Breast epithelium (tissue), 4 donors: ENCODE results near the gene HKDC1. TPM values are rescaled to one million over a fixed set of nuclear protein-coding genes. Genes with fewer than 3 reads are reported as not detected.

ENCODE experiments used
- DNase-seq, 2 donors: peaks; one replicate each; pipeline ENCODE4 v3.0.0-alpha.2; 2019; ENCODE audit warnings: low spot score in 2 of 2
- H3K27ac ChIP-seq, 2 donors: fragments of 200-600 bp; sonication (generic) in 1 of 2; one replicate each; pipeline ENCODE4 v1.5.1; 2016 to 2019; ENCODE audit warnings: mild to moderate bottlenecking in 1 of 2
- H3K27me3 ChIP-seq, 2 donors: fragments of 200-600 bp; sonication (generic) in 1 of 2; one replicate each; pipeline versions ENCODE4 v1.5.1 to v1.6.0; 2017 to 2019; ENCODE audit warnings: control low read depth in 1 of 2, mild to moderate bottlenecking in 1 of 2
- H3K36me3 ChIP-seq: fragments of 200-600 bp; one replicate; pipeline ENCODE4 v1.5.1; 2019
- H3K4me1 ChIP-seq, 2 donors: fragments of 200-600 bp; sonication (generic); one replicate each; pipeline ENCODE4 v1.5.1; 2016 to 2019; ENCODE audit warnings: control low read depth in 1 of 2
- H3K4me3 ChIP-seq, 3 donors: fragments of 200-600 bp; sonication (generic); 1 replicate in 2 of 3; 2 replicates in 1 of 3; pipeline ENCODE4 v1.5.1; 2016 to 2019; ENCODE audit warnings: mild to moderate bottlenecking in 3 of 3, moderate library complexity in 2 of 3
- H3K9me3 ChIP-seq, 2 donors: fragments of 200-600 bp; sonication (generic) in 1 of 2; one replicate each; pipeline ENCODE4 v1.5.1; 2016 to 2019; ENCODE audit warnings: control low read depth in 1 of 2
- POLR2A ChIP-seq: fragments of 450-650 bp; IDR thresholded peaks from one replicate; pipeline ENCODE4 v1.6.1; 2016; ENCODE audit warnings: antibody characterized with exemption, mild to moderate bottlenecking, moderate library complexity
- POLR2AphosphoS5 ChIP-seq, 3 donors: sonication (generic); formaldehyde crosslinking; IDR thresholded peaks; one replicate each; pipeline ENCODE4 v1.6.1; 2017; ENCODE audit warnings: antibody characterized with exemption in 3 of 3
- intact Hi-C: fragments of 100-400 bp; cut with DNase I; formaldehyde crosslinking; loops from one replicate; pipeline ENCODE4 v1.15.1; 2023; ENCODE audit warnings: low total_unique reads
- total RNA-seq, 3 donors: library from RNA; depleted of rRNA; stranded (reverse); fragments of >200 nt; gene quantifications; one replicate each; pipeline ENCODE4 v1.1.0, GENCODE V29; 2016
- TF ChIP-seq, protein P1 (sequence below), 3 donors: fragments of 450-650 bp; IDR thresholded peaks; one replicate each; pipeline ENCODE4 v1.5.1; 2016 to 2017; ENCODE audit warnings: antibody characterized with exemption in 3 of 3, mild to moderate bottlenecking in 3 of 3, moderate library complexity in 3 of 3

Gene HKDC1
- total RNA-seq, 3 donors from 2014 or later: 0.15 to 2.0 TPM; not detected in 1

- intact Hi-C loops: no loop called here
- no peak overlapping the region for H3K27ac ChIP-seq
- TF ChIP-seq POLR2A: no peak
- TF ChIP-seq, protein P1, sequence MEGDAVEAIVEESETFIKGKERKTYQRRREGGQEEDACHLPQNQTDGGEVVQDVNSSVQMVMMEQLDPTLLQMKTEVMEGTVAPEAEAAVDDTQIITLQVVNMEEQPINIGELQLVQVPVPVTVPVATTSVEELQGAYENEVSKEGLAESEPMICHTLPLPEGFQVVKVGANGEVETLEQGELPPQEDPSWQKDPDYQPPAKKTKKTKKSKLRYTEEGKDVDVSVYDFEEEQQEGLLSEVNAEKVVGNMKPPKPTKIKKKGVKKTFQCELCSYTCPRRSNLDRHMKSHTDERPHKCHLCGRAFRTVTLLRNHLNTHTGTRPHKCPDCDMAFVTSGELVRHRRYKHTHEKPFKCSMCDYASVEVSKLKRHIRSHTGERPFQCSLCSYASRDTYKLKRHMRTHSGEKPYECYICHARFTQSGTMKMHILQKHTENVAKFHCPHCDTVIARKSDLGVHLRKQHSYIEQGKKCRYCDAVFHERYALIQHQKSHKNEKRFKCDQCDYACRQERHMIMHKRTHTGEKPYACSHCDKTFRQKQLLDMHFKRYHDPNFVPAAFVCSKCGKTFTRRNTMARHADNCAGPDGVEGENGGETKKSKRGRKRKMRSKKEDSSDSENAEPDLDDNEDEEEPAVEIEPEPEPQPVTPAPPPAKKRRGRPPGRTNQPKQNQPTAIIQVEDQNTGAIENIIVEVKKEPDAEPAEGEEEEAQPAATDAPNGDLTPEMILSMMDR (IDR thresholded peaks at IDR 0.05): no peak
- no peak for TF ChIP-seq POLR2AphosphoS5 (IDR thresholded peaks at IDR 0.05)
These were observed 22.7 kb downstream of the HKDC1 start for GRCh38 chr10:69242852-69243212.

DNA sequence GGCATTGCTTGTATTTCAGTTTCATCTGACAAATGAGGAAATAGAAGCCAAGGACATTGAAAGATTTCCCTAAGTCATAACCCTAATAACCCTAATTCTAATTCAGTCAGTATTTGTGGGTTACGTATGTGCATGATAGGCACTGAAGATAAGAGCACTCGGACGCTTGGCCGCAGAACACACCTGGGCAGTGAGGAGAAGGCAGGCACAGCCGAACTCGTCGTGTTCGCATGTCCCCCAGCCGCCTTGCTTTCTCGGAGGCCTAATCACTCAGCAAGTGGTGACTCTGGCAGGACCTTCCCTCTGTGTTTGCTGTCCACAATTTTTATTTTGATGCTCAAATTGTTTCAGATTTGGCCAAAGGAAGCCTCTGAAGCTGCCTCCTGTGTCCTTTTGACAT lies 23.7 kb downstream of the HKDC1 start:
- Histone ChIP-seq H3K4me3 (no peak overlapping the region), H3K9me3 (no peaks in the 10 kb centered on the region), H3K27me3 (no peaks in the 10 kb centered on the region), H3K36me3 (no peaks in the 10 kb centered on the region), H3K4me1 (no peaks in the 10 kb centered on the region), H3K27ac (no peak overlapping the region)
- no peak for TF ChIP-seq POLR2A
- no peak for TF ChIP-seq POLR2AphosphoS5 (IDR thresholded peaks at IDR 0.05)
- TF ChIP-seq, protein P1 (IDR thresholded peaks at IDR 0.05): no peak
- DNase-seq: no peak
- intact Hi-C loops: no loop called here

More at GRCh38 chr10:69242852-69243212, 22.7 kb downstream of the HKDC1 start:
- no peaks in the 10 kb centered on the region for H3K36me3 ChIP-seq
- no peak for DNase-seq
- no peaks in the 10 kb centered on the region for H3K9me3 ChIP-seq
- H3K27me3 ChIP-seq: no peaks in the 10 kb centered on the region
- no peak overlapping the region for H3K4me3 ChIP-seq
- H3K4me1 ChIP-seq: no peaks in the 10 kb centered on the region

DNA sequence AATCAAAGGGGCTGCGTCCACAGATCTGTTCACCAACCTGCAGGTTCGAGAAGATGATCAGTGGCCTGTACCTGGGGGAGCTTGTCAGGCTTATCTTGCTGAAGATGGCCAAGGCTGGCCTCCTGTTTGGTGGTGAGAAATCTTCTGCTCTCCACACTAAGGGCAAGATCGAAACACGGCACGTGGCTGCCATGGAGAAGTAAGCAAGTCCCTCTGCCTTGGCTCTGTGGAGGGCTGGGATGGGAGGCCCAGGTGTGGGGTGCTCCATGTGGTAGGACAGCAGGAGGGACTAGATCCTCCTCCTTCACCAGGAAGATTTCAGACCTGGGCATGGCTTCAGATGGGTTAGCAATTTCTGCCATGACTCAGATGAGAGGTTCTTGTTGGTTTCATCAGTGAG lies 25.9 kb downstream of the HKDC1 start:
- H3K27ac ChIP-seq: no peak overlapping the region
- no peak for DNase-seq
- intact Hi-C loops: no loop called here
- H3K4me1 ChIP-seq: no peaks in the 10 kb centered on the region
- TF ChIP-seq POLR2A (no peak), POLR2AphosphoS5 (IDR thresholded peaks at IDR 0.05) (no peak)
- TF ChIP-seq, protein P1 (IDR thresholded peaks at IDR 0.05): no peak
- H3K4me3 ChIP-seq: no peak overlapping the region
- no peaks in the 10 kb centered on the region for H3K9me3 ChIP-seq
- no peaks in the 10 kb centered on the region for H3K36me3 ChIP-seq
- no peaks in the 10 kb centered on the region for H3K27me3 ChIP-seq

GRCh38 chr10:69246581-69247312 lies 26.6 kb downstream of the HKDC1 start:
- TF ChIP-seq, protein P1 (IDR thresholded peaks at IDR 0.05): no peak
- TF ChIP-seq POLR2A (no peak), POLR2AphosphoS5 (IDR thresholded peaks at IDR 0.05) (no peak)
- no peak overlapping the region for H3K4me3 ChIP-seq
- no peaks in the 10 kb centered on the region for H3K9me3 ChIP-seq
- H3K36me3 ChIP-seq: no peaks in the 10 kb centered on the region
- intact Hi-C loops: no loop called here
- no peaks in the 10 kb centered on the region for H3K27me3 ChIP-seq
- no peak overlapping the region for H3K27ac ChIP-seq
- no peak for DNase-seq
- H3K4me1 ChIP-seq: no peaks in the 10 kb centered on the region

- H3K4me3 ChIP-seq: no peak overlapping the region
- no peaks in the 10 kb centered on the region for H3K9me3 ChIP-seq
- no peak overlapping the region for H3K27ac ChIP-seq
- DNase-seq: no peak
- intact Hi-C loops: no loop called here
- H3K27me3 ChIP-seq: no peaks in the 10 kb centered on the region
- no peaks in the 10 kb centered on the region for H3K36me3 ChIP-seq
- TF ChIP-seq, protein P1 (IDR thresholded peaks at IDR 0.05): no peak
- TF ChIP-seq POLR2AphosphoS5 (IDR thresholded peaks at IDR 0.05) (no peak), POLR2A (no peak)
- no peaks in the 10 kb centered on the region for H3K4me1 ChIP-seq
These were observed 27.2 kb downstream of the HKDC1 start for GRCh38 chr10:69247313-69247710.
